GM23338 (cell line): ENCODE measurements around the gene SIPA1.

Source experiments
- CTCF ChIP-seq, 2 experiments: fragments of 200-600 bp in 1 of 2; sonication (generic) in 1 of 2; conservative IDR thresholded peaks; 2 replicates each; pipeline versions ENCODE4 v1.5.1 to v1.6.1; 2016 to 2017; ENCODE audit warnings: antibody characterized with exemption in 2 of 2, low read depth in 2 of 2, mild to moderate bottlenecking in 2 of 2, moderate library complexity in 1 of 2
- ETS1 ChIP-seq: IDR thresholded peaks from 2 replicates; pipeline ENCODE4 v1.6.1; 2016; ENCODE audit warnings: antibody characterized with exemption
- EZH2 ChIP-seq: fragments of 200-600 bp; sonication (generic); IDR thresholded peaks from one replicate; pipeline ENCODE4 v1.8.0; 2017; ENCODE audit warnings: antibody characterized with exemption, mild to moderate bottlenecking, low read depth; ENCODE audit not compliant: unreplicated experiment
- REST ChIP-seq: IDR thresholded peaks from one replicate; pipeline ENCODE4 v1.6.1; 2018; ENCODE audit warnings: antibody characterized with exemption; ENCODE audit not compliant: unreplicated experiment
- ZNF331 ChIP-seq: fragments of 250-450 bp; sonication (Bioruptor Pico); IDR thresholded peaks from 2 replicates; pipeline ENCODE4 v1.5.0; 2020; ENCODE audit warnings: low read depth, mild to moderate bottlenecking, moderate library complexity

- TF ChIP-seq ETS1 (no peak), REST (no peak), CTCF (conservative IDR thresholded peaks at IDR 0.05; ENCODE audit: low read depth in 2 of 2) (no peak), EZH2 (no peak), ZNF331 (CRISPR knock-in tag) (no peak)
Observed at GRCh38 chr11:65662799-65663638, 25.1 kb downstream of the SIPA1 start, which contains the start of gene RELA.
